ENCODE measurements around the gene ZBTB6.

DNA sequence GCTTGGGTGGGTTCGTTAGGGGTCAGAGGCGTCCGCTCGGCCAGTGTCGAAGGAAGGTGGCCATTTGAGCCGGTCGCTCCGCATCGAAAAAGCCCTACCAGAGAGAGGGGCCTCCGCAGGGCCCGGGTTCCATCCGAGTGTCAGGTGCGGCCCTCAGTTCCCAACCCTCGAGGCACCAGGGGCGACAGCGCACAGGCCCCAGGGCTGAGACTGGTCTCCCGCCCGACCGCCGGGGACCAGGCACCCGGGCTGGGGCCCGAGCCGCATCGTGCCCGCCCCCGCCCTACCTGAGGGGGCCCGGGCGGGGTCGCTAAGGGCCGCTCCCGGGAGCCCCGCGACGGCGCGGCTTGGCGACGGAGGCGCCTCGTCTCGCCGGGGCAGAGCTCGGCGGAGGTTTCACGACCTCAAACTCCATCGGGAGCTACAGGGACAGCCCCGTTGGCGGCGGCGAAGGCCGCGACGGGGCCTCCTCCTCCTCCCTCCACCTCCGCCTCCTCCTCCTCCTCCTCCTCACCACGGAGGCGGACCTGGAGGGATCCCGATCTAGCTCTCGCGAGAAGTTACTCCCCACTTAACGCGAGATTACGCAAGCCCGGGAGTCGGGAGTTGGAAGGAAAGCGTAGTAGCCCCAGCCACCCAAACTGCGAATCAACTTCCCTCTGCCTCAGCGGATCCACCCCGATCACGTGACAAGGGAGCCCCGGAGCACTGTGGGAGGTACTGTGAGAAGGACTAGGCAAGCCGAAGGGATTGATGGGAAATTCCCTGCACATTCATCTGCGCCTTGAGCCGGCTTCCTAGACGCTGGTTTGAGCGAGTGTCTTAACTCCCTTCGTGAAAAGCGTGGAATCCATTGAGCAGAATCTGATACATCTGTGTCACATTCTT, 8.1 kb downstream of the ZBTB6 start, which contains the start of gene RC3H2:
- TF ChIP-seq POLR2A (IDR thresholded peaks at IDR 0.05) (peak; percentile 46 to 95), POLR2AphosphoS5 (IDR thresholded peaks at IDR 0.05; ENCODE audit: insufficient read depth in 1 of 2, low read depth in 1 of 2) (peak; percentile 96 to 99)
- TF ChIP-seq, protein P1, sequence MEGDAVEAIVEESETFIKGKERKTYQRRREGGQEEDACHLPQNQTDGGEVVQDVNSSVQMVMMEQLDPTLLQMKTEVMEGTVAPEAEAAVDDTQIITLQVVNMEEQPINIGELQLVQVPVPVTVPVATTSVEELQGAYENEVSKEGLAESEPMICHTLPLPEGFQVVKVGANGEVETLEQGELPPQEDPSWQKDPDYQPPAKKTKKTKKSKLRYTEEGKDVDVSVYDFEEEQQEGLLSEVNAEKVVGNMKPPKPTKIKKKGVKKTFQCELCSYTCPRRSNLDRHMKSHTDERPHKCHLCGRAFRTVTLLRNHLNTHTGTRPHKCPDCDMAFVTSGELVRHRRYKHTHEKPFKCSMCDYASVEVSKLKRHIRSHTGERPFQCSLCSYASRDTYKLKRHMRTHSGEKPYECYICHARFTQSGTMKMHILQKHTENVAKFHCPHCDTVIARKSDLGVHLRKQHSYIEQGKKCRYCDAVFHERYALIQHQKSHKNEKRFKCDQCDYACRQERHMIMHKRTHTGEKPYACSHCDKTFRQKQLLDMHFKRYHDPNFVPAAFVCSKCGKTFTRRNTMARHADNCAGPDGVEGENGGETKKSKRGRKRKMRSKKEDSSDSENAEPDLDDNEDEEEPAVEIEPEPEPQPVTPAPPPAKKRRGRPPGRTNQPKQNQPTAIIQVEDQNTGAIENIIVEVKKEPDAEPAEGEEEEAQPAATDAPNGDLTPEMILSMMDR (IDR thresholded peaks at IDR 0.05) = peak in 2 of 3 experiments; percentile 2 to 6
